Measurements from ENCODE around the gene EIF5AL1. TPM values are rescaled to one million over a fixed set of nuclear protein-coding genes. Genes with fewer than 3 reads are reported as not detected.

Gene EIF5AL1
- total and polyA plus RNA-seq, 10 donors: 0.10 to 0.80 (median 0.26) TPM; not detected in 1

GRCh38 chr10:79482741-79483140 is 29.6 kb upstream of the EIF5AL1 start:
- peak overlapping the region in 2 of 8 donors; percentile 31 to 61 for H3K27ac ChIP-seq
- no peak overlapping the region for H3K4me3 ChIP-seq
- TF ChIP-seq POLR2AphosphoS5 (IDR thresholded peaks at IDR 0.05) (no peak), POLR2A (IDR thresholded peaks at IDR 0.05) (no peak), CTCF (IDR thresholded peaks at IDR 0.05 in 8 of 11, conservative IDR thresholded peaks at IDR 0.05 in 3 of 11) (no peak)

DNA sequence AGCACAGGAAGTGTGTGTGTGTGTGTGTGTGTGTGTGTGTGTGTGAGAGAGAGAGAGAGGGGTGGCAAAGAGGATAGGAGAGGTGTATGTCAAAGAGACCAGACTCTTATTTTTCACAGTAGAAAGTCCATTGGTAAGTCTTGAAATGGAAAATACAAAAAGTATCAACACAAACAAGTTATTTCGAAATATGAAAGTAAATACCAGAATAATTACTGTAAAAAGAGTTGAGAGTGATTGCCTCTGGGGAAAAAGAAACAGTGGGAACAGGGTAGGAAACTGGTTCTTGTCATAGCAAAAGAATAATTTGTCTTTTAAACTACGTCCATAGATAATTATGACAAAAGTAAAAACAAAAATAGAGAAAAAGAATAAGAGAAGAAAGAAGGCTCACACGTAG is 29.0 kb upstream of the EIF5AL1 start:
- Histone ChIP-seq H3K4me3 (no peak overlapping the region), H3K4me1 (peaks cover 0 to 17% (median 2%) of the 10 kb centered on the region in 6 donors), H3K27ac (peak overlapping the region in 5 of 8 donors; percentile 16 to 61 (median 47)), H3K27me3 (replicated peaks in 1 of 7) (peaks cover 0 to 6% (median 0%) of the 10 kb centered on the region in 7 donors), H3K9me3 (no peaks in the 10 kb centered on the region), H3K36me3 (no peaks in the 10 kb centered on the region)
- intact Hi-C loops (cut with DNase I; ENCODE audit: low total_unique reads): loop anchor here (5.0 kb wide), 1 partner anchor 111 kb away; no protein-coding TSS in a partner anchor
- TF ChIP-seq POLR2A (IDR thresholded peaks at IDR 0.05) (no peak), CTCF (IDR thresholded peaks at IDR 0.05 in 8 of 11, conservative IDR thresholded peaks at IDR 0.05 in 3 of 11) (no peak), POLR2AphosphoS5 (IDR thresholded peaks at IDR 0.05) (no peak)
- 60 to 86% (median 74%) methylated on average over 3 of the region's 3 CpGs for WGBS, 5 donors
- no peak for DNase-seq

More at GRCh38 chr10:79482741-79483140, 29.6 kb upstream of the EIF5AL1 start:
- intact Hi-C loops (cut with DNase I; ENCODE audit: low total_unique reads): loop anchor here (5.0 kb wide), 1 partner anchor 110 kb away; no protein-coding TSS in a partner anchor
- H3K27me3 ChIP-seq (replicated peaks in 1 of 7): peaks cover 0 to 6% (median 0%) of the 10 kb centered on the region in 7 donors
- no peaks in the 10 kb centered on the region for H3K36me3 ChIP-seq
- WGBS, 5 donors: 81 to 89% (median 85%) methylated on average over 4 of the region's 4 CpGs
- H3K9me3 ChIP-seq: no peaks in the 10 kb centered on the region
- no peak for DNase-seq
- H3K4me1 ChIP-seq: peaks cover 0 to 13% (median 1%) of the 10 kb centered on the region in 6 donors

DNA sequence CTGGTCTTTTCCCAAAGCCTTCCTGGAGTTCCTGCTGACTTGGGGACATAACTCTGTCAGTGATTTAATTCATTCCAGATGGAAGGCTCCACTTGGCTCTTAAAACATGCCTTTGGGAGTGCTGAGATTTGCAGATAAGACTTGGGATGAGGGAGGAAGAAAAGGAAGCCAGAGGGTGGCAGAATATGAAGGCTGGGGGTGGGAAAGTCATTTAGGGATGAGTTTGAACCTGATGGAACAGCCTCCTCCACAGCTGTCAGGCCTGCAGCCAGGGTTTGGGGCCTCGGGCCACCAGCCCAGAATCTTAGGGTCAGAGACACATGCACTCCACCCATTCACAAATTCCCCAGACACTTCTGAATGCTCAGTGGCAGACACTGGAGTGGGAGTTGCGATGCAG is 28.4 kb upstream of the EIF5AL1 start:
- H3K36me3 ChIP-seq: no peaks in the 10 kb centered on the region
- 61 to 77% (median 75%) methylated on average over 2 of the region's 2 CpGs for WGBS, 5 donors
- no peak overlapping the region for H3K4me3 ChIP-seq
- H3K27ac ChIP-seq: peak overlapping the region in 4 of 8 donors; percentile 16 to 61 (median 50)
- no peak for DNase-seq
- intact Hi-C loops (cut with DNase I; ENCODE audit: low total_unique reads): loop anchor here (5.0 kb wide), 1 partner anchor 112 kb away; no protein-coding TSS in a partner anchor
- peak in 2 of 3 donors; percentile 47 to 59 for TF ChIP-seq POLR2AphosphoS5 (IDR thresholded peaks at IDR 0.05)
- no peak for TF ChIP-seq CTCF (IDR thresholded peaks at IDR 0.05 in 8 of 11, conservative IDR thresholded peaks at IDR 0.05 in 3 of 11)
- peaks cover 0 to 1% (median 0%) of the 10 kb centered on the region in 7 donors for H3K27me3 ChIP-seq (replicated peaks in 1 of 7)
- peaks cover 0 to 17% (median 2%) of the 10 kb centered on the region in 6 donors for H3K4me1 ChIP-seq
- no peaks in the 10 kb centered on the region for H3K9me3 ChIP-seq

DNA sequence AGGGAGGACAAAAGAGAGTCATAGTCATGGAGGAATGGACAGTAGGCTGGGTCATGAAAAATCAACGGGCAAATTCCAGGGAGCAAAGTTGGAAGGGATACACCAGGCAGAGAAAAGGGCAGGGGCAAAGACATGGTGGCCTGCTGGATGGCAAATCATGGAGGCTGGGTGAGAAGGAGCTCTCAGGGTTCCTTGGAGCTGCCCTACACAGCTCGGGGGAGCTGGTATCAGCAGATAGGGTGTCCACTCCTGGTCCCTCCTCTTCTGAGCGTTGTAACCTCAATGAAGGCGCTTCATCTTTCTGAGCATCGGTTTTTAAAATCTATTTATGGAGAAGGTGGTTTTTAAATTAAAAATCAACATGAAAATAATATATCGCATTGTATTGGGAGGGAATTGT is 27.9 kb upstream of the EIF5AL1 start:
- Histone ChIP-seq H3K4me3 (no peak overlapping the region), H3K4me1 (peaks cover 0 to 17% (median 2%) of the 10 kb centered on the region in 6 donors), H3K27ac (peak overlapping the region in 2 of 8 donors; percentile 47 to 51), H3K9me3 (no peaks in the 10 kb centered on the region), H3K27me3 (replicated peaks in 1 of 7) (no peaks in the 10 kb centered on the region), H3K36me3 (no peaks in the 10 kb centered on the region)
- intact Hi-C loops (cut with DNase I; ENCODE audit: low total_unique reads): loop anchor here (5.0 kb wide), 1 partner anchor 112 kb away; no protein-coding TSS in a partner anchor
- no peak for DNase-seq
- 82 to 94% (median 87%) methylated on average over 6 of the region's 6 CpGs for WGBS, 5 donors
- TF ChIP-seq CTCF (IDR thresholded peaks at IDR 0.05 in 8 of 11, conservative IDR thresholded peaks at IDR 0.05 in 3 of 11) (no peak), POLR2A (IDR thresholded peaks at IDR 0.05) (no peak), POLR2AphosphoS5 (IDR thresholded peaks at IDR 0.05) (no peak)
